NCI-H187 treated with DMSO at 0.1 percent for 48 hours (cell line): ENCODE results near the gene COL9A1.

ENCODE experiments used
- DNase-seq: peaks from one replicate; lab custom pipeline; 2025; lab: John Stamatoyannopoulos, UW

COL9A1 gene

DNA sequence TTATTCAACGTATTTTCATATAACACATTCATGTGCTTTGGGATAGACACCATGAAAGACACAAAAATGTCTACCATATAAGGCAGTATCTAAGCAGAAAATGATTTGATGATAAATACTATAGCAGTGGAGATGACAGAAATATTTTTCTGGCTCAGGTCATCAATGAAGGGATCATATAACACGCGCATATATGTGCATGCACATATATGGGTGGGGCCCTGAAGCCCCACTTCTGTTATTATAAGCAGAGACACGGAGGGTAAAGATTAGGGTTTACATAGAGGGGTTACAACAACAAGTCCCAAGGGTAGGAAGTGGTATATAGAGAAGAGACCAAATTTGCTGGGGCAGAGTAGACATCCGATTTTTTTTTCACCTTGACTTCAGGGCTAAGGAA is 16.0 kb downstream of the COL9A1 start:
- DNase-seq: no peak

GRCh38 chr6:70285201-70285600 is 17.7 kb downstream of the COL9A1 start:
- no peak for DNase-seq

- no peak for DNase-seq
Observed at GRCh38 chr6:70282919-70283461, 19.9 kb downstream of the COL9A1 start.

GRCh38 chr6:70282312-70282918 is 20.5 kb downstream of the COL9A1 start:
- no peak for DNase-seq

GRCh38 chr6:70281923-70282311 is 21.0 kb downstream of the COL9A1 start:
- DNase-seq: no peak

DNA sequence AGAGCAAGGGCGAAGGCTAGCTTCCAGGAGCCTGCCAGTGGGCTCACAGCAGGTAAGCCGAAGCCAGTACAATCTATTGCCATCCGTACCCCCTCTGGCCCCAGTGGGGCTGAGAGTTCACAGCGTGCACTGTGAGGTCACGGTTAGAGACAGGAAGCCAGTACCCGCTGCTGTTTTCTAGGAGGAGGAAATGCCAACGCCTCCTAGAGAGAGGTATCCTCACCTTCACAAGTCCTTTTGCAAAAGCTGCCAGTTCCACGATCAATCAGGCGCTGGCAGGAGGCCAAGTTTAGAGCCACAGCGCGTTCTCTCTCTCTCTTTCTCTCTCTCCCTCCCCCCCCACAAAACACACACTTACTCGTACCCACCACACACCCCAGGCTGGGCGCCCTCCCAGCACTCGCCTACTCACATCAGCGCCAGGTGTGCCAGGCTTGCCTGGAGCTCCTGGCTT is 22.5 kb downstream of the COL9A1 start:
- peak; percentile 18 for DNase-seq

- no peak for DNase-seq
Observed at GRCh38 chr6:70277470-70277869, 25.4 kb downstream of the COL9A1 start.

- no peak for DNase-seq
Observed at GRCh38 chr6:70274338-70274737, 28.5 kb downstream of the COL9A1 start.

DNA sequence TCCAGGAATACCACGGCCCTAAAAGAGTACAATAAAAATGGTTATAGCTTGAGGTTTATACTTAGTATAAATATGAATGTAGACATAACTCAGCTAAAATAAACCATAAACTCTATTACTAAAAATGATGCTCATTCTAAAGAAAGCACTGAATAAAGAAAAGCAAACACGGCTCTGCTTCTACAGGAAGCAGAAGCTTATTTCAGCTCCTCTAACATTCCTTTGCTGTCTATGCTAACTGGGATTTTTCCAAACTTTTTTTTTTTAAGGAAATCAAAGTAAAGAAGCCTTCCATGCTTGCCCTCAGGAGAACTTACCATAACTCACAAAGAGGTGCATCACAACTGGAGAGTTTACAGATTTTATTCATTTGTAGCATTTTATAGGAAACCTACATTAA is 30.8 kb downstream of the COL9A1 start:
- DNase-seq: no peak

GRCh38 chr6:70270287-70271005 is 32.4 kb downstream of the COL9A1 start:
- DNase-seq: no peak

DNA sequence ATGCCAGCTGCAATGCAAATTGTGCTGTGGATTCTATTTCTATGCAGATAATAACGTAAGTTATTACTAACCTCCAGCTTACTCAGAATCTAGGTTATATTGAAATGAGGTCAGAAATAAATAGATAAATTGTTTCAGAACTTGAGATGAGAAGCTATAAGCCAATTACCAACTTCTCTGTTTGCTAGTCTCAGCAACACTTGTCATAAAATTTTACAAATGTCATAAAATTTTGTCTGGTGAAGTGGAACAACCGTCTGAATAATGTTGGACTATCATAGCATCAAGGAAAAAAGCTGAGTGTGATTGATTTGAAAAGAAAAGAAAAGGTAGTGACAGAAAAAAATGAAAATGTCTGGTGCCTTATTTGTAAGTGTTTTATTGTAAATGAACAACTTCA is 36.7 kb downstream of the COL9A1 start:
- no peak for DNase-seq

- DNase-seq: no peak
Observed at GRCh38 chr6:70264306-70264705, 38.6 kb downstream of the COL9A1 start.

DNA sequence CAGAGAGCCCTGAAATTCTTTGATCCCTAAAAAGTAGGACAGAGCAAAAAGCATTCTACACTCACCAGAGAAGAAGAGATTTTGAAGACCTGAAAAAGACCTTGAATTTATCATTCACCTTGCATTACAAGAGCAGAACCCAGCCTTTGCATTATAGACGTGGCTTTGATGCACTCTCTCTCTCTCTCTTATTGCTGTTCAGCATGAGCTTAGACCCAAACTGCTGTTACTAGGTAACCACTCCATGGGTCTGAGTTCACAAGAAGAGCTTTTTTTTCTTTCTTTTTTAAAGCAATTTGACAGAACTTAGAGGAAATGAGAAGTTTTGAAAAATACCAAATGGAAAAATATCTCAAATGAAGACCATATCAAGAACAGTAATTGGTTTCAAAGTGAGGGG is 44.4 kb downstream of the COL9A1 start:
- DNase-seq: no peak

DNA sequence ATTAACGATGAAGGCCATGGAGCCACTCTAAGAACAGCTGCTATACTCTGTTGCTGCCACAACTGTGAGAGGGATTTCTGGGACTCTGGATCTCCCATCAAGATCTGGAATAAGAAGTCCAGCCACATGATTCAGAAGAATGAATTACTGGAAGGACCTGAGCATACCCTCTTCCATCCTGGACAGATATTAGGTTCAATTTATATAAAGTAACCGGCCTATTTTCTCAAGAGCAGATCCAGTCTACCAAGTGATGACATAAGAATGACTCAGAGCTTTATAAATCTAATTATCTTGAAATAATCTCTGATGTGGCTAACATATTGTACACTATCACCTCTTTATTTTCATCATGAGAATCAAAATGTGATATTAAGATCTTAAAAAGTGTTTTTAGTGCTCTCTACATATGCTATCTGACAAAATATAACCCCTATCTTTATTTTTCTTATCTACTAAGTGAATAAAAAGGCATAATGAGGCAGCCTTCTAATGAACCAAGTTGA is 45.1 kb downstream of the COL9A1 start:
- DNase-seq: no peak

GRCh38 chr6:70254784-70255183 is 48.1 kb downstream of the COL9A1 start:
- DNase-seq: no peak

- DNase-seq: no peak
Observed at GRCh38 chr6:70253923-70254322, 49.0 kb downstream of the COL9A1 start.

- no peak for DNase-seq
Observed at GRCh38 chr6:70252604-70253003, 50.3 kb downstream of the COL9A1 start.

DNA sequence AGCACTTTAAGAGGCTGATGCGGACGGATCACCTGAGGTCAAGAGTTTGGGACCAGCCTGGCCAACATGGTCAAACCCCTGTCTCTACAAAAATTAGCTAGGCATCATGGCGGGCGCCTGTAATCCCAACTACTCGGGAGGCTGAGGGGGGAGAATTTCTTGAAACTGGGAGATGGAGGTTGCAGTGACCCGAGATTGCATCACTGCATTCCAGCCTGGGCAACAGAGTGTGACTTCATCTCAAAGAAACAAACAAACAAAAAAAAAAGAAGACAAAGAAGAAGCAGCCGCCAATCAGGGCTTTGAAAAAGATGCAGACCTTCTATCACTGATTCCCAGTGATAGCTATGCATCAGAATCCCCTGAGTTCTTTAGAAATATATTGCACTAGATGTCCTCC is 56.8 kb downstream of the COL9A1 start:
- no peak for DNase-seq

DNA sequence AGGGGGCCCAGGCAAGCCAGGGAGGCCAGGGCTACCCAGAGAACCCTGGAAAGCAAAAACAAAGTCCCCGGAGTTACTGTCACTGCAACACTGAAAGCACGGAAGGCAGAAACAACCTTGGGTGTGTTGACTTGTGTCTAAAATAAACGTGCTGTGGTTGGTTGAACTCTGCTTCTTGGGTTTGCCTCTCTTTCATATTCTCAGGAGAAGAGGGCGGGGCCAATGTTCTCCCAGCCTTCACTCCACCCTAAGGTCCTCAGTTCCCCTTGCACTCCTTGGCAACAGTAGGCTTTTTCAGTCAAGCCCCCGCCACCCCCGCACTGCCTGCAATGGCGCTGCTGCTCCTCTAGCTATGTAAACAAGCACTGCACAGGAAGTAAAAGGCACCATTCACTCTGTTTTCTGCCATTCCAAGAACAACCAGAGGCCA is 60.9 kb downstream of the COL9A1 start:
- no peak for DNase-seq

DNA sequence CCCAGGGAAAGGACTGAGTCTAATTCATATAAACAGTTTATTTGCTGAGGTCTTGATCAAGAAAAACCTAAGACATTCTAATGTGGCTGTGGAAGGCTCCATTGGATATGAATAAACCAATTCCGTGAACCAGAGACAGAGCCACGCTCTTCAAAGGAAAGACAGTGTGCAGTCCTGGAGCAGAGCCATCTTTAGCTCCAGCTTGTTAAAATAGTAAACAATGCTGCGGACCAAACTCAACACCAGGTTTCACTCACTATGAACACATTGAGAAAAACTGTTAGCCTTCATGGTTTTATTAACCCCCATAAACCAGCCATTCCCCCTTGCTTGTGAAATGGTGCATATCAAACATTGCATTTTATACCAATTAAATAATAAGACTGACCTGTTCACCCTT is 61.9 kb downstream of the COL9A1 start:
- no peak for DNase-seq

- no peak for DNase-seq
Observed at GRCh38 chr6:70236343-70236742, 66.5 kb downstream of the COL9A1 start.

- no peak for DNase-seq
Observed at GRCh38 chr6:70234561-70235236, 68.2 kb downstream of the COL9A1 start.

- DNase-seq: no peak
Observed at GRCh38 chr6:70231311-70231710, 71.6 kb downstream of the COL9A1 start.
